Measurements from ENCODE around the gene IKZF1. TPM values are rescaled to one million over a fixed set of nuclear protein-coding genes. Genes with fewer than 3 reads are reported as not detected.

Gene IKZF1
- 2.1 TPM for total RNA-seq

GRCh38 chr7:50304129-50304910 lies at the start of gene IKZF1:
IKZF1 (plus strand) TSS chr7:50304716; CDS start chr7:50319062, 14,346 bp downstream.
- Histone ChIP-seq H3K36me3 (ENCODE audit: control insufficient read depth in 3 of 3, insufficient read depth in 3 of 3, low read length in 3 of 3) (no peaks in the 10 kb centered on the region), H3K27me3 (ENCODE audit: control insufficient read depth in 3 of 3, insufficient read depth in 3 of 3, low read length in 3 of 3) (peaks cover 28 to 41% (median 32%) of the 10 kb centered on the region in 3 donors), H3K4me1 (ENCODE audit: control insufficient read depth in 3 of 3, insufficient read depth in 3 of 3, low read length in 3 of 3) (peaks cover 0 to 3% (median 0%) of the 10 kb centered on the region in 3 donors), H3K9ac (ENCODE audit: low read depth in 1 of 3, low read length in 3 of 3) (peak within 1 kb of the TSS in 1 of 3 donors; percentile 21), H3K9me3 (ENCODE audit: control insufficient read depth in 3 of 3, low read length in 3 of 3) (no peaks in the 10 kb centered on the region), H3K27ac (ENCODE audit: low read depth, low read length) (peak within 1 kb of the TSS; percentile 30), H3K4me3 (ENCODE audit: low read length in 3 of 3) (peak within 1 kb of the TSS; percentile 45 to 52 (median 51))

GRCh38 chr7:50261593-50261992 lies 42.9 kb upstream of the IKZF1 start:
- H3K27me3 ChIP-seq (ENCODE audit: control insufficient read depth in 3 of 3, insufficient read depth in 3 of 3, low read length in 3 of 3), result peaks cover 0 to 2% (median 0%) of the 10 kb centered on the region in 3 donors
- H3K4me3 ChIP-seq (ENCODE audit: low read length in 3 of 3), result no peak overlapping the region
- no peaks in the 10 kb centered on the region for H3K36me3 ChIP-seq (ENCODE audit: control insufficient read depth in 3 of 3, insufficient read depth in 3 of 3, low read length in 3 of 3)
- no peaks in the 10 kb centered on the region for H3K9me3 ChIP-seq (ENCODE audit: control insufficient read depth in 3 of 3, low read length in 3 of 3)
- H3K9ac ChIP-seq (ENCODE audit: low read depth in 1 of 3, low read length in 3 of 3), result no peak overlapping the region
- H3K4me1 ChIP-seq (ENCODE audit: control insufficient read depth in 3 of 3, insufficient read depth in 3 of 3, low read length in 3 of 3), result no peaks in the 10 kb centered on the region
- H3K27ac ChIP-seq (ENCODE audit: low read depth, low read length), result no peak overlapping the region

- no peak overlapping the region for H3K27ac ChIP-seq (ENCODE audit: low read depth, low read length)
Observed at GRCh38 chr7:50262446-50262845, 42.1 kb upstream of the IKZF1 start.

GRCh38 chr7:50262916-50263690 lies 41.4 kb upstream of the IKZF1 start:
- H3K9ac ChIP-seq (ENCODE audit: low read depth in 1 of 3, low read length in 3 of 3), result no peak overlapping the region
- no peaks in the 10 kb centered on the region for H3K36me3 ChIP-seq (ENCODE audit: control insufficient read depth in 3 of 3, insufficient read depth in 3 of 3, low read length in 3 of 3)
- no peak overlapping the region for H3K27ac ChIP-seq (ENCODE audit: low read depth, low read length)
- H3K9me3 ChIP-seq (ENCODE audit: control insufficient read depth in 3 of 3, low read length in 3 of 3), result no peaks in the 10 kb centered on the region
- no peak overlapping the region for H3K4me3 ChIP-seq (ENCODE audit: low read length in 3 of 3)
- H3K4me1 ChIP-seq (ENCODE audit: control insufficient read depth in 3 of 3, insufficient read depth in 3 of 3, low read length in 3 of 3), result no peaks in the 10 kb centered on the region
- peaks cover 0 to 2% (median 0%) of the 10 kb centered on the region in 3 donors for H3K27me3 ChIP-seq (ENCODE audit: control insufficient read depth in 3 of 3, insufficient read depth in 3 of 3, low read length in 3 of 3)

More at GRCh38 chr7:50262446-50262845, 42.1 kb upstream of the IKZF1 start:
- H3K27me3 ChIP-seq (ENCODE audit: control insufficient read depth in 3 of 3, insufficient read depth in 3 of 3, low read length in 3 of 3), result peaks cover 0 to 2% (median 0%) of the 10 kb centered on the region in 3 donors
- H3K4me1 ChIP-seq (ENCODE audit: control insufficient read depth in 3 of 3, insufficient read depth in 3 of 3, low read length in 3 of 3), result no peaks in the 10 kb centered on the region
- no peaks in the 10 kb centered on the region for H3K9me3 ChIP-seq (ENCODE audit: control insufficient read depth in 3 of 3, low read length in 3 of 3)
- H3K36me3 ChIP-seq (ENCODE audit: control insufficient read depth in 3 of 3, insufficient read depth in 3 of 3, low read length in 3 of 3), result no peaks in the 10 kb centered on the region
- H3K9ac ChIP-seq (ENCODE audit: low read depth in 1 of 3, low read length in 3 of 3), result no peak overlapping the region
- H3K4me3 ChIP-seq (ENCODE audit: low read length in 3 of 3), result no peak overlapping the region

GRCh38 chr7:50264908-50265307 lies 39.6 kb upstream of the IKZF1 start:
- Histone ChIP-seq H3K27me3 (ENCODE audit: control insufficient read depth in 3 of 3, insufficient read depth in 3 of 3, low read length in 3 of 3) (peaks cover 0 to 2% (median 0%) of the 10 kb centered on the region in 3 donors), H3K4me1 (ENCODE audit: control insufficient read depth in 3 of 3, insufficient read depth in 3 of 3, low read length in 3 of 3) (no peaks in the 10 kb centered on the region), H3K27ac (ENCODE audit: low read depth, low read length) (no peak overlapping the region)

GRCh38 chr7:50265968-50266634 lies 38.4 kb upstream of the IKZF1 start:
- Histone ChIP-seq H3K9me3 (ENCODE audit: control insufficient read depth in 3 of 3, low read length in 3 of 3) (peaks cover 0 to 4% (median 0%) of the 10 kb centered on the region in 3 donors), H3K36me3 (ENCODE audit: control insufficient read depth in 3 of 3, insufficient read depth in 3 of 3, low read length in 3 of 3) (no peaks in the 10 kb centered on the region), H3K27ac (ENCODE audit: low read depth, low read length) (no peak overlapping the region), H3K9ac (ENCODE audit: low read depth in 1 of 3, low read length in 3 of 3) (no peak overlapping the region), H3K4me1 (ENCODE audit: control insufficient read depth in 3 of 3, insufficient read depth in 3 of 3, low read length in 3 of 3) (no peaks in the 10 kb centered on the region), H3K27me3 (ENCODE audit: control insufficient read depth in 3 of 3, insufficient read depth in 3 of 3, low read length in 3 of 3) (peaks cover 0 to 2% (median 0%) of the 10 kb centered on the region in 3 donors), H3K4me3 (ENCODE audit: low read length in 3 of 3) (no peak overlapping the region)

More at GRCh38 chr7:50264908-50265307, 39.6 kb upstream of the IKZF1 start:
- Histone ChIP-seq H3K9ac (ENCODE audit: low read depth in 1 of 3, low read length in 3 of 3) (no peak overlapping the region), H3K9me3 (ENCODE audit: control insufficient read depth in 3 of 3, low read length in 3 of 3) (no peaks in the 10 kb centered on the region), H3K4me3 (ENCODE audit: low read length in 3 of 3) (no peak overlapping the region), H3K36me3 (ENCODE audit: control insufficient read depth in 3 of 3, insufficient read depth in 3 of 3, low read length in 3 of 3) (no peaks in the 10 kb centered on the region)

- no peak overlapping the region for H3K4me3 ChIP-seq (ENCODE audit: low read length in 3 of 3)
- H3K27me3 ChIP-seq (ENCODE audit: control insufficient read depth in 3 of 3, insufficient read depth in 3 of 3, low read length in 3 of 3), result peaks cover 0 to 2% (median 0%) of the 10 kb centered on the region in 3 donors
- no peaks in the 10 kb centered on the region for H3K36me3 ChIP-seq (ENCODE audit: control insufficient read depth in 3 of 3, insufficient read depth in 3 of 3, low read length in 3 of 3)
- H3K9ac ChIP-seq (ENCODE audit: low read depth in 1 of 3, low read length in 3 of 3), result no peak overlapping the region
- peaks cover 0 to 4% (median 0%) of the 10 kb centered on the region in 3 donors for H3K9me3 ChIP-seq (ENCODE audit: control insufficient read depth in 3 of 3, low read length in 3 of 3)
- H3K27ac ChIP-seq (ENCODE audit: low read depth, low read length), result no peak overlapping the region
- no peaks in the 10 kb centered on the region for H3K4me1 ChIP-seq (ENCODE audit: control insufficient read depth in 3 of 3, insufficient read depth in 3 of 3, low read length in 3 of 3)
Observed at GRCh38 chr7:50266635-50267386, 37.7 kb upstream of the IKZF1 start.

GRCh38 chr7:50267525-50268041 lies 36.9 kb upstream of the IKZF1 start:
- Histone ChIP-seq H3K36me3 (ENCODE audit: control insufficient read depth in 3 of 3, insufficient read depth in 3 of 3, low read length in 3 of 3) (no peaks in the 10 kb centered on the region), H3K9ac (ENCODE audit: low read depth in 1 of 3, low read length in 3 of 3) (no peak overlapping the region), H3K27me3 (ENCODE audit: control insufficient read depth in 3 of 3, insufficient read depth in 3 of 3, low read length in 3 of 3) (peaks cover 0 to 2% (median 0%) of the 10 kb centered on the region in 3 donors), H3K27ac (ENCODE audit: low read depth, low read length) (no peak overlapping the region), H3K9me3 (ENCODE audit: control insufficient read depth in 3 of 3, low read length in 3 of 3) (peaks cover 0 to 4% (median 0%) of the 10 kb centered on the region in 3 donors), H3K4me3 (ENCODE audit: low read length in 3 of 3) (no peak overlapping the region), H3K4me1 (ENCODE audit: control insufficient read depth in 3 of 3, insufficient read depth in 3 of 3, low read length in 3 of 3) (no peaks in the 10 kb centered on the region)

- Histone ChIP-seq H3K27ac (ENCODE audit: low read depth, low read length) (no peak overlapping the region), H3K4me3 (ENCODE audit: low read length in 3 of 3) (no peak overlapping the region), H3K27me3 (ENCODE audit: control insufficient read depth in 3 of 3, insufficient read depth in 3 of 3, low read length in 3 of 3) (peaks cover 0 to 2% (median 0%) of the 10 kb centered on the region in 3 donors), H3K4me1 (ENCODE audit: control insufficient read depth in 3 of 3, insufficient read depth in 3 of 3, low read length in 3 of 3) (no peaks in the 10 kb centered on the region), H3K9me3 (ENCODE audit: control insufficient read depth in 3 of 3, low read length in 3 of 3) (peaks cover 0 to 4% (median 0%) of the 10 kb centered on the region in 3 donors), H3K9ac (ENCODE audit: low read depth in 1 of 3, low read length in 3 of 3) (no peak overlapping the region), H3K36me3 (ENCODE audit: control insufficient read depth in 3 of 3, insufficient read depth in 3 of 3, low read length in 3 of 3) (no peaks in the 10 kb centered on the region)
Observed at GRCh38 chr7:50268223-50268622, 36.3 kb upstream of the IKZF1 start.
